GM12864 (cell line): ENCODE results near the gene DZIP3.

Source experiments
- DNase-seq: peaks from one replicate; pipeline ENCODE4 v3.0.0-alpha.2; 2011; ENCODE audit warnings: low read depth
- H3K4me3 ChIP-seq: 2 replicates; pipeline ENCODE4 v1.5.1; 2011; ENCODE audit warnings: mild to moderate bottlenecking, low read depth, low read length, control low read depth
- CTCF ChIP-seq: IDR thresholded peaks from 2 replicates; pipeline ENCODE4 v1.5.1; 2011; ENCODE audit warnings: low read depth, mild to moderate bottlenecking, moderate library complexity, low read length, control low read depth, inconsistent platforms; ENCODE audit errors: missing control alignments

The DZIP3 gene

GRCh38 chr3:108713816-108714215, 124.3 kb downstream of the DZIP3 start:
- H3K4me3 ChIP-seq, result no peak overlapping the region
- TF ChIP-seq CTCF, result no peak
- DNase-seq, result no peak

- TF ChIP-seq CTCF, result no peak
- no peak overlapping the region for H3K4me3 ChIP-seq
- no peak for DNase-seq
These were observed 128.9 kb downstream of the DZIP3 start for GRCh38 chr3:108718454-108718853.

GRCh38 chr3:108719178-108719806, 129.8 kb downstream of the DZIP3 start:
- TF ChIP-seq CTCF, result no peak

GRCh38 chr3:108722724-108723123, 133.2 kb downstream of the DZIP3 start:
- TF ChIP-seq CTCF, result no peak
- H3K4me3 ChIP-seq, result no peak overlapping the region
- DNase-seq, result no peak

More at GRCh38 chr3:108719178-108719806, 129.8 kb downstream of the DZIP3 start:
- no peak overlapping the region for H3K4me3 ChIP-seq
- DNase-seq, result no peak

GRCh38 chr3:108724101-108724500, 134.6 kb downstream of the DZIP3 start:
- no peak for DNase-seq
- no peak overlapping the region for H3K4me3 ChIP-seq
- TF ChIP-seq CTCF, result no peak

GRCh38 chr3:108728105-108728504, 138.6 kb downstream of the DZIP3 start:
- no peak for TF ChIP-seq CTCF
- H3K4me3 ChIP-seq, result no peak overlapping the region
- DNase-seq, result no peak

- no peak for DNase-seq
- no peak for TF ChIP-seq CTCF
- no peak overlapping the region for H3K4me3 ChIP-seq
These were observed 139.4 kb downstream of the DZIP3 start for GRCh38 chr3:108728934-108729333.
